GM18508 (cell line): ENCODE data around the gene PSMA5.
"Not testable (repeated sequence)": the region's sequence is repeated elsewhere in the genome, so short reads cannot be mapped to it uniquely, and the experiment has no call there.

ENCODE experiments used
- ATAC-seq: cut with Tn5 transposase; IDR thresholded peaks from one replicate; pipeline ENCODE4 v1.9.1; 2021; ENCODE audit warnings: moderate number of reproducible peaks; ENCODE audit not compliant: insufficient read depth, unreplicated experiment

Gene PSMA5

DNA sequence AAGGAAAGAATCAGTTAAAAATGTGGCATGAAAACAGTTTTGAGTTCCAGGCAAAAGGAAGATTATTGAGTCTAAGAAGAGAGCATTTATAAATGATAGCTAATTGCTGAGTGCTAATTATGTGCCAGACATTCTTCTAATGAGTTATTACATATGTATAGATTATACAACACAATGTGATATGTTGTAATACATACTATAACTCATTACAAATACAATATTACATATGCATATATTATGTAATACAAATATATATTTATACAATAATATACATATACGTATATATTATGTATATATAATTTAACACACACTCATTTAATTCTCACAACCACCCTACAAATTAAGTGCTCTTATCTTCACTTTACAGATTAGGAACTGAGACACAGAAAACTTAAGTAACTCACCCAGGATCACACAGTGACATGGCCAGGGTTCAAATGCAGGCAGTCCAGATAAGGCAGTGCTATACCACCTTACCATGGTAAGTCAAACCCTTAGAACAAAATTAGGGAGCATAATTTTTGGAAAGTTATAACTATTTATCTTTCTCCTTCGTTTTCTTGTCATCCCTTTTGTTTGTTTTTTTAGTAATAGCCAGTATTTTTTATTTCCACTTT is 32.5 kb downstream of the PSMA5 start:
- ATAC-seq = no peak

GRCh38 chr1:109392788-109393616 is 33.2 kb downstream of the PSMA5 start:
- no peak for ATAC-seq

- no peak for ATAC-seq
Observed at GRCh38 chr1:109392037-109392787, 34.0 kb downstream of the PSMA5 start.

DNA sequence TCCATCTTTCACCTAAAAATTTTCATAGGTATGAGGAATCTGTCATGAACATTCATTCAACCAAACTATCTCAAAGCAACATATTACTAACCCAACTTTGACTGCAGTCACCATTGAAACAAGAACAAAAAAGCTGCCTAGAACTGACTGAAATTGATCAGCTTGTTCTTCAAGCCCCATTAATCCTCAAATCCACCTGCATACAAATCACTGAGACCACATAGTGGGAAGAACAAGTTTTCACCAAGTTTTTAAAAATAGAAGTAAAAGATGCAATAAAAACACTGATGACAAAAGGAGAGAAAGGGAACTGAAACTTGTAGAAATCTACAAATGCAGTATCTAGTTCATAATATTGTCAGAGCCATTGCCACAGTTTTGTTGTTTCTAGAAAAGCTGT is 34.6 kb downstream of the PSMA5 start:
- ATAC-seq = peak; percentile 60

DNA sequence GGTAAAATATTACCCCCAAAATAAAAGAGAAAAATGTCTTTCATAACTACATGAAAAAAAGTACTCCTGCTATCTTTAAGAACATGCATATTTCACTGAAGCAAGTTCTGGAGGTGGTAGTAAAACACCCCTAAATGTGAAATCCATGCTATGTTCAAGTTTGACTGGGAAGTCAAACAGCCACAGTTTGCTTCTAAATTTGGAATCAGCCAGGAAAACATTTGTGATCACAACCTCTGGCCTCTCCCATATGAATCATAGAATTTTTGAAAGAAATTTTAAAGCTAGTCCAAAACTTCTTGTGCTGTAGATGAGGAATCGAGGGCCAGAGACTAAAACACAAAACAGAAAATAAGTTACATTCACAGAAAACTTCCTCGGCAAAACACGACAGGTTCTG is 35.1 kb downstream of the PSMA5 start:
- ATAC-seq = no peak

- ATAC-seq = no peak
Observed at GRCh38 chr1:109389638-109390341, 36.5 kb downstream of the PSMA5 start.

- no peak for ATAC-seq
Observed at GRCh38 chr1:109388884-109389637, 37.2 kb downstream of the PSMA5 start.

DNA sequence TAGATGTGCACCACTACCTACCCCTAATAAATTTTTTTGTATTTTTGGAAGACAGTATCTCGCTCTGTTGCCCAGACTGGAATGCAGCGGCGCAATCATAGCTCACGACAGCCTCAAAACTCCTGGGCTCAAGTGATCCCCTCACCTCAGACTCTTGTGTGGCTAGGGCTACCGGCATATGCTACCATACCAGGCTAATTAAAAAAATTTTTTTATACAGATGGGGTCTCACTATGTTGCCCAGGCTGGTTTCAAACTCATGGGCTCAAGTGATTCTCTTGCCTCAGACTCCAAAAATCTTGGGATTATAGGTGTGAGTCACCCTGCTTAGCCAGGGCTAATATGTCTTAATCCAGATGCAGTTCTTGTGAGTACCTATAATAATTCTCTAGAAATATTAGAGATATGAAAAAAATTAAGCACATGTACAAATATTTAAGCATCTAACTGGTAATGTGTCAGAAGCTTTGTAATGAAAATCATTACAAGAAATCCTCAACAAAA is 38.0 kb downstream of the PSMA5 start:
- no peak for ATAC-seq

DNA sequence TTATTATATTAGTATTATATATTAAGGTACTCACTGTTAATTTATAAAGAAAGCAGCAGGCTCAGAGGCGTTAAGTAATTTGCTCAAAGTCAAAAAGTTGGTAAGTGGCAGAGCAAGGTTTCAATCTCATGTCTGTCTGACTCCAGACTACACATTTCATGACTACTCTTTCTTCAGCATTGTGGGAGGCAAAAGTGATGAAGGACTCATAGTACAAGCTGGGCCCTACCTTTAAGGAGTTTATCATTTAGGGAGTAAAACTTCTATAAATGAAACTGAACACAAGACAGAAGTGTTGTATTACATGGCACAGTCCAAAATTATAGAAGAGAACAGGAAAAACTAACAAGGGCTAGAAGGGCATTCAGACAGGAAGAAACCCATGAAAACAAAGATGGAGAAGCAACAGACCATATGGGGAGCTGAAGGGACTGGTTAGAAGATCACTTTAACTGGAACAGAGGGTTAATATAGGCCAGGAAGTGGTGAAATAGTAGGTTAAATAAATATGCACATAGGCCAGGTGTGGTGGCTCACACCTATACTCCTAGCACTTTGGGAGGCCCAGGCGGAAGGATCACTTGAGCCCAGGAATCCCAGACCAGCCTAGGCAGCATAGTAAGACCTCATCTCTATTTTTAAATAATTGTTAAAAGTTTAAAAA is 40.1 kb downstream of the PSMA5 start:
- ATAC-seq = no peak

DNA sequence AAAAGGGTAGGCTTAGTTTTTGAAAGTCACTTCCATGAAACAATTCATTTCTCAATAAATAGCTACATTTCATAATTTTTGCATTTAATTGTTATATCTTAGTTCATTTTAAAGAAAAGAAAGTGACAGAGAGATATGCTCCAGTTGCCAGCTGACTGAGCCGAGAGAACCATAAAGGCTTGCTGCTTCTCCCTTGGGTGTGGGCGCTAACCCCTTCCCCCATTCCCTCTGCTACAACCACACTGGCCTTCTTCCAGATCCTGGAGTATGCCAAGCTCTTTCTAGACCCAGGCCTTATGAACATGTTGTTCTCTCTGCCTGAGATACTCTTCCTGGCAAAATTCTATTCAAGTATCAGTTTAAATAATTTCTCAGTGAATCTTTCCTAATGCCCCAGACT is 40.8 kb downstream of the PSMA5 start:
- no peak for ATAC-seq

DNA sequence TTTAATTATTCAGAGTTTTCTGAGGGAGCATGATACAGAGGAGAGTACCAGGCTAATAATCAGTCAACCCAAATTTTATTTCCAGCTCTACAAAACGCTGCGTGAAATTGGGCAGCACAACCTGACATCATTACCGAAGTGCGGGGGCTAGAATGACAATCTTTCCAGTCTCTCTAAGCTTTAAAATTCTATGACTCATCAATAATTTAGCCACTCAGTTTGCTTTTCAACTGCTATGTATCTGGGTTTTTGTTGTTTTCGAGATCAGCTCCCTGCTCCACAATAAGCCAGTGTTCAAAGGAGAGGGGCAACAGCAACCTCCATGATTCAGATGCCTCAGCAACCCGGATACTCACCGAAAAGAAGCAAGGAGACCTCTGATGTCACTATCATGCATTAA is 42.4 kb downstream of the PSMA5 start:
- ATAC-seq = no peak

- no peak for ATAC-seq
Observed at GRCh38 chr1:109383087-109383779, 43.0 kb downstream of the PSMA5 start.

GRCh38 chr1:109381573-109381972 is 44.7 kb downstream of the PSMA5 start:
- no peak for ATAC-seq

GRCh38 chr1:109379907-109380306 is 46.3 kb downstream of the PSMA5 start:
- ATAC-seq = no peak

- ATAC-seq = no peak
Observed at GRCh38 chr1:109379422-109379821, 46.8 kb downstream of the PSMA5 start.

DNA sequence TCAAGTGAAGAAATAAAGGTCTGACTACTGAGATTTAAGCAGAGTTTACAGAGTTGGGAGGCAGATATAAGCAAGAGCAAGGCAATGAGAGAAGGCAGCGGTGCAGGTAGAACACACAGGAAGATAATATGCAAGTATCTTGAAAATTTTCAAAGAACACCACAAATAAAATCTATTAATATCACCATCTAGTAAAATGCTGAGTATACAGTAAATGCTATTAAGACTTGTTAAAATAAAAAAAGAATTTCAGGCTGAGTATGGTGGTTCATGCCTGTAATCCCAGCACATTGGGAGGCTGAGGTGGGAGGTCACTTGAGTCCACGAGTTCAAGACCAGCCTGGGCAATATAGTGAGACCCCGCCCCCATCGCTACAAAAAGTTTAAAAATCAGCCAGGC is 48.5 kb downstream of the PSMA5 start:
- ATAC-seq = no peak

DNA sequence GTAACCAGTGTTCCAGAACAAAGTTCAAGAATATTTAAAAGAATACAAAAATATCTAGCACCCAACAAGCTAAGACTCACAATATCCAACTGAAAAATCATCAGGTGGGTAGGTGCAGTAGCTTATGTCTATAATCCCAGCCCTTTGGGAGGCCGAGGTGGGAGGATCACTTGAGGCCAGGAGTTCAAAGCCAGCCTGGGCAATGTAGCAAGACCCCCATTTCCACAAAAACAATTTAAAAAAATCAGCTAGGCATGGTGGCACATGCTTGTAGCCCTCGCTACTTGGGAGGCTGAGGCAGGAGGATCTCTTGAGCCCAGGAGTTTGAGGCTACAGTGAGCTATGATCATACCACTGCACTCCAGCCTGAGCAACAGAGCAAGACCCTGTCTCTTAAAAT is 52.6 kb downstream of the PSMA5 start:
- ATAC-seq = not testable (repeated sequence)

DNA sequence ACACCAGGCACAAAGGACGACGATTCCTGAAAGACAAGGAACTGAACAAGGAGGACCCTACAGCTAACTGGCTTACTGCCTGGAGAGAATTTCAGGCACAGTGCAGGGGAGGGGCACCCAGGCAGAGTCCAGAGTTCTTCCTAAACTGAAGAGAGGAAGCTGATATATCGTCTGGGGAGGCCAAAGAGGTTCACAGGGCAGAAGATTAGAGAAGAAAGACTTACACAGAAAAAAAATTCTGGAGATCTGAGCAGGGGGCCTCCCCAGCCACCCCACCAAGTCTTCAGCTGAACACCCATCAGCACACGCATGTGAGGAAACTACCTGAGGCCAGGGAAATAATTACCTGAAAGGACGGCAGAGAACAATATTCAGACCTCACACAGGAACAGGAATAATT is 53.1 kb downstream of the PSMA5 start:
- no peak for ATAC-seq

DNA sequence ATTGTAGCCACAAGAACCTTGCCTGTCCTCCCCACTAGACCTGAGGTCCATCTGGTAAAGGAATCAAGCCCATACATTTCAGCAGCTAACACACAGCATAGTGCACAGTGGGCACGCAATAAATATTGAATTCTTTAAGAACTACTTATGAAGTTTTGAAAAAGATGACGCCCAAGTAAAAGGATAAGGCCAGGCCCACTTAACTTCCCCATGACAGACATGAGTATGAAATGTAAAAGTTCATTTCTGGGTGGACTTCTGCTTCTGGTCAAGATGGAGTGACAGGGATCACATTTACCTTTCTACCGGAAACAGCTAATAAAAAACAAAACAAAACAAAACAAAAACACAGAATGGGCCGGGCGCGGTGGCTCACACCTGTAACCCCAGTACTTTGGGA is 54.0 kb downstream of the PSMA5 start:
- no peak for ATAC-seq
